Activated CD4-positive, alpha-beta T cell treated with anti-CD3 and anti-CD28 coated beads for 48 hours (primary cell): ENCODE measurements around the gene DCAF11.
A peak's percentile ranks its signal among the peaks of the same experiment; 100 is the strongest.

Experiments
- DNase-seq: peaks from one replicate; pipeline ENCODE4 v3.0.0-alpha.2; 2020

Gene DCAF11

GRCh38 chr14:24165785-24166184 is 51.2 kb downstream of the DCAF11 start:
- DNase-seq: no peak

DNA sequence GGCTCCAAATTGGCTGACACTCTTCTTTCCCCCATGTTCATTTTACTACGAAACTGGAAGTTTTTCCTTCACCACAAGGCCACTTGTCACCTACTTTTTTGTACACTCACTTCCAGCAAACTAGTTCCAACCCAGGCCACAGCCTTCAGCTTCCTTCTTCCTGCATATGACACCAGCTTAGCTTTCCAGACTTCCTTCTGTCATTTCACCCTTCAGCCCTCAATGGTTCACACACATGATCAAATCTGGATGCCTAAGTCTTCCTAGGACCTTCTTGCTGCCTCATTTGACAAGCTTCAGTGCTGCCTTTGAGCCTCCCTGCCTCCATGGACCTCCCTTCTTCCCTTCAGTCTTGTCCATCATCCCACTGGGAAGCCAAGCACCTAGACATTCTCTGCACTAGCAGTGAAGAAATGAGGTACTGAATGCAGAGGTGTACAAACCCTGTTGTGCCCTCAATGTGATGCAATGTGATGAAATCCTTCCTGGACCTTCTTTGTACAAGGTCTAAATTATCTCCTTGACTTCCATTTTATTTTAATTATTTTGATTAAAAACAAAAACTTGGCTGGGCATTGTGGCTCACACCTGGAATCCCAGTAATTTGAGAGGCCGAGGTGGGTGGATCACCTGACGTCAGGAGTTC is 53.0 kb downstream of the DCAF11 start:
- no peak for DNase-seq

DNA sequence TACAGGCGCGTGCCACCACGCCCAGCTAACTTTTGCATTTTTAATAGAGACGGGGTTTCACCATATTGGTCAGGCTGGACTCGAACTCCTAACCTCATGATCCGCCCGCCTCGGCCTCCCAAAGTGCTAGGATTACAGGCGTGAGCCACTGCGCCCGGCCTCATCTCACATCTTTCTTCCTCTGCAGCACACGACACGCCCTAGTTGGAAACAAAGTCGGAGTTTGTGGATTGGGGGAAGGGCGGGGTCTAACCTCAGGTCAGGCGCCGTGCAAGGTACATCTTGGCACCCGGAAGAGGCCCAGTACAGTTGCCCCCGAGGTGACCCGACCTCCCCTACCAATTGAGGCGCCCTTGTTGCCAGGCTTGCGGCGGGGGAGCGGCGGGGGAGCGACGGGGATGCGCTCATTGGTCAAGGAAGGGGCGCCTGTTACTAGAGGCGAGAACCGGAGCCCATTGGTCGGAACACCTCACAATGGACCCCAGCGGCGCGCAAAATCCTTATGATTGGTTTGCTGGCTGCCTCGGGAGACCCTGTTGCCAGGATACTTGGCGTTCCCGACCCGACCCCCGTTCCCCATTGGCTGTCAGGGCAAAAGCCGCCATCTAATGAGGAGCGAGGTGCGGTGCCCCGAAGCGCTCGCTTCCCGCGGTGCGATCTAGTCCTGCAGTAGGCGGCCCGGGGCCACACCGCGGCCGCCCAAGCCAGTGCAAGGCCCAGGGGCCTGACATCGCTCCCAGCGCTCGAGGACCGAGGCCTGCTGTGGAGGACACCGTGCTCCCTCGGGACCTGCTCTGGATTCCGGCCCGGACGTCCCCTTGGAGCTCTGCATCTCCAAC is 57.1 kb downstream of the DCAF11 start, which contains the start of gene REC8:
Gene REC8, plus strand, starts transcription at position 659 of the 839 bp plus-strand sequence. CDS start 473 bp downstream, outside the sequence.
- DNase-seq: peak; percentile 80

- no peak for DNase-seq
These were observed 57.8 kb downstream of the DCAF11 start for GRCh38 chr14:24172261-24172860.

DNA sequence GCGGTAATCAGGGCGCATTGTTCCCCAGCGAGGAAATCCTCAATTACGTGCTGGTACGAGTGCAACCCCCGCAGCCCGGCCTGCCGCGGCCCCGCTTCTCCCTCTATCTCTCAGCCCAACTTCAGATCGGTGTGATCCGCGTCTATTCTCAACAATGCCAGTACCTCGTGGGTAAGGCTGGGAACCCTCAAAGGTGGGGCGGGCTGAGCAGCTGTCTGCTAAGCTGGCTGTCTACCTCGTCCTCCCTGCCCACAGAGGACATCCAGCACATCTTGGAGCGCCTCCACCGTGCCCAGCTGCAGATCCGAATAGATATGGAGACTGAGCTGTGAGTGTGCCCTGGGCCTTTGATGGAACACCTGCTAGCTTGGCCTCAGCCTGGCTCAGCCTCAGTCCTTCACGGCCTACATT is 58.3 kb downstream of the DCAF11 start:
- DNase-seq: no peak
